ENCODE measurements around the gene CPNE7. TPM values are rescaled to one million over a fixed set of nuclear protein-coding genes. Genes with fewer than 3 reads are reported as not detected.
A peak's percentile ranks its signal among the peaks of the same experiment; 100 is the strongest.

The CPNE7 gene
- total and polyA plus RNA-seq, 2 donors (not counting 1 experiment from before 2014, with no cell fraction given), result 10.2 to 53.0 TPM

GRCh38 chr16:89582614-89583196 is 7.1 kb downstream of the CPNE7 start:
- H4K20me1 ChIP-seq (ENCODE audit: control insufficient read depth, extremely low read depth, insufficient read depth, low read length), result no peaks in the 10 kb centered on the region
- H3K9me3 ChIP-seq (ENCODE audit: control insufficient read depth, insufficient read depth, low read depth, low read length), result peaks cover 2% of the 10 kb centered on the region
- no peaks in the 10 kb centered on the region for H3K79me2 ChIP-seq (ENCODE audit: control insufficient read depth, insufficient read depth, low read length)
- TF ChIP-seq CTCF (conservative IDR thresholded peaks at IDR 0.05 in 1 of 2, IDR thresholded peaks at IDR 0.05 in 1 of 2; ENCODE audit: low read depth in 1 of 2, low read length in 2 of 2) (no peak), EZH2 (IDR thresholded peaks at IDR 0.05; ENCODE audit: low read length, missing control alignments) (no peak)
- peaks cover 17% of the 10 kb centered on the region for H3K4me1 ChIP-seq (ENCODE audit: control insufficient read depth, extremely low read depth, insufficient read depth, low read length)
- no peak overlapping the region for H2AFZ ChIP-seq (ENCODE audit: low read length)
- DNase-seq (ENCODE audit: low read depth in 2 of 2), result no peak
- no peak overlapping the region for H3K4me3 ChIP-seq (replicated peaks in 1 of 4; ENCODE audit: control extremely low read depth in 1 of 4, insufficient read depth in 1 of 4, low read depth in 3 of 4, low read length in 4 of 4)
- H3K27me3 ChIP-seq (ENCODE audit: control insufficient read depth, insufficient read depth, low read length), result no peaks in the 10 kb centered on the region
- H3K27ac ChIP-seq (ENCODE audit: insufficient read depth, low read length), result peak overlapping the region; percentile 83
- no peak overlapping the region for H3K4me2 ChIP-seq (ENCODE audit: extremely low read depth, insufficient read depth, low read length)
- peaks cover 8% of the 10 kb centered on the region for H3K36me3 ChIP-seq (ENCODE audit: control insufficient read depth, insufficient read depth, low read length)
- H3K9ac ChIP-seq (ENCODE audit: insufficient read depth, low read length), result peak overlapping the region; percentile 52

- H3K9me3 ChIP-seq (ENCODE audit: control insufficient read depth, insufficient read depth, low read depth, low read length), result peaks cover 2% of the 10 kb centered on the region
- H3K27me3 ChIP-seq (ENCODE audit: control insufficient read depth, insufficient read depth, low read length), result no peaks in the 10 kb centered on the region
- H3K27ac ChIP-seq (ENCODE audit: insufficient read depth, low read length), result no peak overlapping the region
- TF ChIP-seq CTCF (conservative IDR thresholded peaks at IDR 0.05 in 1 of 2, IDR thresholded peaks at IDR 0.05 in 1 of 2; ENCODE audit: low read depth in 1 of 2, low read length in 2 of 2), result no peak
- no peak for TF ChIP-seq EZH2 (IDR thresholded peaks at IDR 0.05; ENCODE audit: low read length, missing control alignments)
- DNase-seq (ENCODE audit: low read depth in 2 of 2), result no peak
- H3K4me3 ChIP-seq (replicated peaks in 1 of 4; ENCODE audit: control extremely low read depth in 1 of 4, insufficient read depth in 1 of 4, low read depth in 3 of 4, low read length in 4 of 4), result no peak overlapping the region
- no peak overlapping the region for H3K4me2 ChIP-seq (ENCODE audit: extremely low read depth, insufficient read depth, low read length)
- no peaks in the 10 kb centered on the region for H3K79me2 ChIP-seq (ENCODE audit: control insufficient read depth, insufficient read depth, low read length)
- peaks cover 17% of the 10 kb centered on the region for H3K4me1 ChIP-seq (ENCODE audit: control insufficient read depth, extremely low read depth, insufficient read depth, low read length)
- no peak overlapping the region for H3K9ac ChIP-seq (ENCODE audit: insufficient read depth, low read length)
- no peak overlapping the region for H2AFZ ChIP-seq (ENCODE audit: low read length)
- H3K36me3 ChIP-seq (ENCODE audit: control insufficient read depth, insufficient read depth, low read length), result peaks cover 8% of the 10 kb centered on the region
- no peaks in the 10 kb centered on the region for H4K20me1 ChIP-seq (ENCODE audit: control insufficient read depth, extremely low read depth, insufficient read depth, low read length)
Measured at GRCh38 chr16:89583197-89583894, 7.8 kb downstream of the CPNE7 start.

GRCh38 chr16:89583895-89584644 is 8.5 kb downstream of the CPNE7 start:
- TF ChIP-seq EZH2 (IDR thresholded peaks at IDR 0.05; ENCODE audit: low read length, missing control alignments), result no peak
- TF ChIP-seq CTCF (conservative IDR thresholded peaks at IDR 0.05 in 1 of 2, IDR thresholded peaks at IDR 0.05 in 1 of 2; ENCODE audit: low read depth in 1 of 2, low read length in 2 of 2), result no peak

More at GRCh38 chr16:89583895-89584644, 8.5 kb downstream of the CPNE7 start:
- Histone ChIP-seq H4K20me1 (ENCODE audit: control insufficient read depth, extremely low read depth, insufficient read depth, low read length) (no peaks in the 10 kb centered on the region), H3K36me3 (ENCODE audit: control insufficient read depth, insufficient read depth, low read length) (peaks cover 8% of the 10 kb centered on the region), H3K27me3 (ENCODE audit: control insufficient read depth, insufficient read depth, low read length) (no peaks in the 10 kb centered on the region), H3K9me3 (ENCODE audit: control insufficient read depth, insufficient read depth, low read depth, low read length) (peaks cover 2% of the 10 kb centered on the region), H3K9ac (ENCODE audit: insufficient read depth, low read length) (no peak overlapping the region), H3K4me2 (ENCODE audit: extremely low read depth, insufficient read depth, low read length) (no peak overlapping the region), H2AFZ (ENCODE audit: low read length) (no peak overlapping the region), H3K4me1 (ENCODE audit: control insufficient read depth, extremely low read depth, insufficient read depth, low read length) (peaks cover 17% of the 10 kb centered on the region), H3K4me3 (replicated peaks in 1 of 4; ENCODE audit: control extremely low read depth in 1 of 4, insufficient read depth in 1 of 4, low read depth in 3 of 4, low read length in 4 of 4) (no peak overlapping the region), H3K27ac (ENCODE audit: insufficient read depth, low read length) (no peak overlapping the region), H3K79me2 (ENCODE audit: control insufficient read depth, insufficient read depth, low read length) (no peaks in the 10 kb centered on the region)
- DNase-seq (ENCODE audit: low read depth in 2 of 2), result no peak
